Ascending aorta (tissue), 2 donors: Measurements from ENCODE around the gene FHOD3. TPM values are rescaled to one million over a fixed set of nuclear protein-coding genes. Genes with fewer than 3 reads are reported as not detected.

Experiments used
- DNase-seq, 2 donors: peaks; one replicate each; pipeline ENCODE4 v3.0.0-alpha.2; 2019; ENCODE audit warnings: low spot score in 2 of 2
- H3K27ac ChIP-seq, 2 donors: fragments of 200-600 bp; sonication (generic); one replicate each; pipeline ENCODE4 v1.5.1; 2016 to 2017; ENCODE audit warnings: mild to moderate bottlenecking in 1 of 2
- H3K27me3 ChIP-seq: fragments of 200-600 bp; sonication (generic); one replicate; pipeline ENCODE4 v1.5.1; 2017
- H3K36me3 ChIP-seq, 2 donors: fragments of 200-600 bp; sonication (generic); one replicate each; pipeline ENCODE4 v1.5.1; 2016
- H3K4me1 ChIP-seq, 2 donors: fragments of 200-600 bp; sonication (generic); one replicate each; pipeline ENCODE4 v1.5.1; 2016 to 2017; ENCODE audit warnings: mild to moderate bottlenecking in 1 of 2
- H3K4me3 ChIP-seq, 2 donors: fragments of 200-600 bp; sonication (generic); one replicate each; pipeline ENCODE4 v1.5.1; 2016 to 2017; ENCODE audit warnings: mild to moderate bottlenecking in 1 of 2
- H3K9me3 ChIP-seq, 2 donors: fragments of 200-600 bp; sonication (generic); one replicate each; pipeline ENCODE4 v1.5.1; 2016
- intact Hi-C: fragments of 100-400 bp; cut with DNase I; formaldehyde crosslinking; loops from one replicate; pipeline ENCODE4 v1.15.1; 2023
- total RNA-seq: library from RNA; depleted of rRNA; stranded (reverse); fragments of >200 nt; gene quantifications from one replicate; pipeline ENCODE4 v1.1.0, GENCODE V29; 2016
- TF ChIP-seq, protein P1 (sequence below), 3 experiments: fragments of 200-600 bp in 2 of 3; fragments of 450-650 bp in 1 of 3; sonication (generic) in 2 of 3; IDR thresholded peaks; one replicate each; pipeline ENCODE4 v1.5.1; 2016 to 2019; ENCODE audit warnings: antibody characterized with exemption in 3 of 3, mild to moderate bottlenecking in 1 of 3, moderate library complexity in 1 of 3

Gene FHOD3
- total RNA-seq, 1 donor from 2014 or later: 12.7 TPM

GRCh38 chr18:36592282-36592681 is 294.8 kb downstream of the FHOD3 start:
- no peaks in the 10 kb centered on the region for H3K36me3 ChIP-seq
- TF ChIP-seq, protein P1, sequence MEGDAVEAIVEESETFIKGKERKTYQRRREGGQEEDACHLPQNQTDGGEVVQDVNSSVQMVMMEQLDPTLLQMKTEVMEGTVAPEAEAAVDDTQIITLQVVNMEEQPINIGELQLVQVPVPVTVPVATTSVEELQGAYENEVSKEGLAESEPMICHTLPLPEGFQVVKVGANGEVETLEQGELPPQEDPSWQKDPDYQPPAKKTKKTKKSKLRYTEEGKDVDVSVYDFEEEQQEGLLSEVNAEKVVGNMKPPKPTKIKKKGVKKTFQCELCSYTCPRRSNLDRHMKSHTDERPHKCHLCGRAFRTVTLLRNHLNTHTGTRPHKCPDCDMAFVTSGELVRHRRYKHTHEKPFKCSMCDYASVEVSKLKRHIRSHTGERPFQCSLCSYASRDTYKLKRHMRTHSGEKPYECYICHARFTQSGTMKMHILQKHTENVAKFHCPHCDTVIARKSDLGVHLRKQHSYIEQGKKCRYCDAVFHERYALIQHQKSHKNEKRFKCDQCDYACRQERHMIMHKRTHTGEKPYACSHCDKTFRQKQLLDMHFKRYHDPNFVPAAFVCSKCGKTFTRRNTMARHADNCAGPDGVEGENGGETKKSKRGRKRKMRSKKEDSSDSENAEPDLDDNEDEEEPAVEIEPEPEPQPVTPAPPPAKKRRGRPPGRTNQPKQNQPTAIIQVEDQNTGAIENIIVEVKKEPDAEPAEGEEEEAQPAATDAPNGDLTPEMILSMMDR (IDR thresholded peaks at IDR 0.05): no peak
- intact Hi-C loops: no loop called here
- H3K4me3 ChIP-seq: no peak overlapping the region
- H3K27me3 ChIP-seq: no peaks in the 10 kb centered on the region
- DNase-seq: no peak
- H3K27ac ChIP-seq: no peak overlapping the region
- H3K9me3 ChIP-seq: no peaks in the 10 kb centered on the region
- H3K4me1 ChIP-seq: peaks cover 0 to 3% of the 10 kb centered on the region in 2 donors

DNA sequence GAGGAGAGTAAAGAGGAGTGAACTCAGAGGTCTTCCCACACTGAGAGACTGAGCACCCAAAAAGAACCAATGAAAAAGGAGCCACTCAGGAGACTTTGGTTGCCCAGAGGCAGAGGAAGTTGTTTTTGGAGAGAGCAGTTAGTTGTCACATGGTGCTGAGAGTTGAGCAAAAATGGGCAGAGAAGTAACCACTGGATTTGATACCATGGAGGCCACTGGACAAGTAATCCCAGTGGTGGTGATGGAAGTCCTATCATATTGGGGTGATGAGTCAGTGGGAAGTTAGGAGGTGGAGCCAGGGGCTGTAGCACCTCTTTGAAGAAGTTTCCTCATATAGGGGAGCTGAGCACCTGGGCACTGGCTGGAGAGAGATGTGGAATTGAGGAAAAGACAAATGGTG is 295.5 kb downstream of the FHOD3 start:
- TF ChIP-seq, protein P1 (IDR thresholded peaks at IDR 0.05): no peak

GRCh38 chr18:36593641-36594040 is 296.1 kb downstream of the FHOD3 start:
- no peaks in the 10 kb centered on the region for H3K27me3 ChIP-seq
- DNase-seq: peak in 1 of 2 donors; percentile 35
- intact Hi-C loops: no loop called here

More for the DNA sequence above, 295.5 kb downstream of the FHOD3 start:
- Histone ChIP-seq H3K27me3 (no peaks in the 10 kb centered on the region), H3K4me1 (peaks cover 0 to 3% of the 10 kb centered on the region in 2 donors), H3K36me3 (no peaks in the 10 kb centered on the region), H3K9me3 (no peaks in the 10 kb centered on the region), H3K27ac (no peak overlapping the region), H3K4me3 (no peak overlapping the region)
- intact Hi-C loops: no loop called here
- peak in 1 of 2 donors; percentile 28 for DNase-seq

GRCh38 chr18:36594621-36595020 is 297.1 kb downstream of the FHOD3 start:
- intact Hi-C loops: no loop called here
- Histone ChIP-seq H3K27ac (no peak overlapping the region), H3K9me3 (no peaks in the 10 kb centered on the region), H3K27me3 (no peaks in the 10 kb centered on the region), H3K4me1 (peaks cover 0 to 3% of the 10 kb centered on the region in 2 donors), H3K4me3 (no peak overlapping the region), H3K36me3 (no peaks in the 10 kb centered on the region)
- TF ChIP-seq, protein P1 (IDR thresholded peaks at IDR 0.05): no peak
- DNase-seq: peak in 1 of 2 donors; percentile 44

More at GRCh38 chr18:36593641-36594040, 296.1 kb downstream of the FHOD3 start:
- H3K4me1 ChIP-seq: peaks cover 0 to 3% of the 10 kb centered on the region in 2 donors
- H3K27ac ChIP-seq: no peak overlapping the region
- H3K9me3 ChIP-seq: no peaks in the 10 kb centered on the region
- TF ChIP-seq, protein P1 (IDR thresholded peaks at IDR 0.05): no peak
- H3K4me3 ChIP-seq: no peak overlapping the region
- H3K36me3 ChIP-seq: no peaks in the 10 kb centered on the region

- no peak overlapping the region for H3K27ac ChIP-seq
- no peaks in the 10 kb centered on the region for H3K36me3 ChIP-seq
- no peak overlapping the region for H3K4me3 ChIP-seq
- TF ChIP-seq, protein P1 (IDR thresholded peaks at IDR 0.05): no peak
- intact Hi-C loops: no loop called here
- peak in 1 of 2 donors; percentile 50 for DNase-seq
- H3K9me3 ChIP-seq: no peaks in the 10 kb centered on the region
- H3K27me3 ChIP-seq: no peaks in the 10 kb centered on the region
- H3K4me1 ChIP-seq: peaks cover 0 to 3% of the 10 kb centered on the region in 2 donors
These were observed 297.7 kb downstream of the FHOD3 start for GRCh38 chr18:36595046-36595817.
